WTC11 (cell line): ENCODE results near the gene ASPHD2. TPM values are rescaled to one million over a fixed set of nuclear protein-coding genes. Genes with fewer than 3 reads are reported as not detected.

Source experiments
- ATAC-seq: fragments of 200-7000 bp; cut with Tn5 transposase; 2 replicates; pipeline ENCODE4 v1.10.0; 2021; ENCODE audit warnings: mild to moderate bottlenecking, moderate library complexity
- CTCF ChIA-PET: fragments of 300-600 bp; sonication (Branson Sonifier 250); formaldehyde crosslinking; loops from one replicate; lab custom pipeline; 2021; ENCODE audit warnings: antibody characterized with exemption; lab: Charles Lee
- POLR2A ChIA-PET: fragments of 350-600 bp; sonication (Branson Sonifier 250); formaldehyde crosslinking; loops from one replicate; lab custom pipeline; 2021; ENCODE audit warnings: antibody characterized with exemption; lab: Charles Lee
- DNase-seq: peaks from one replicate; pipeline ENCODE4 v3.0.0; 2021; ENCODE audit warnings: low spot score
- H3K27ac Mint-ChIP-seq: 2 replicates; pipeline ENCODE4 v1.8.0; 2021; ENCODE audit warnings: mixed read lengths
- H3K27me3 Mint-ChIP-seq: 2 replicates; pipeline ENCODE4 v1.8.0; 2021; ENCODE audit warnings: low read depth, mild to moderate bottlenecking, moderate library complexity, mixed read lengths
- H3K36me3 Mint-ChIP-seq: 2 replicates; pipeline ENCODE4 v1.8.0; 2021; ENCODE audit warnings: mixed read lengths
- H3K4me1 Mint-ChIP-seq: 2 replicates; pipeline ENCODE4 v1.8.0; 2022; ENCODE audit warnings: mixed read lengths
- H3K4me3 Mint-ChIP-seq: 2 replicates; pipeline ENCODE4 v1.8.0; 2021; ENCODE audit warnings: mild to moderate bottlenecking, moderate library complexity, mixed read lengths
- H3K9me3 Mint-ChIP-seq: 2 replicates; pipeline ENCODE4 v1.8.0; 2021; ENCODE audit warnings: mixed read lengths
- ATF1 ChIP-seq: sonication (generic); formaldehyde crosslinking; IDR thresholded peaks from 2 replicates; pipeline ENCODE4 v1.8.1; 2023; ENCODE audit warnings: mild to moderate bottlenecking, moderate library complexity, missing genetic modification reagents
- CBFB ChIP-seq: sonication (generic); formaldehyde crosslinking; IDR thresholded peaks from 2 replicates; pipeline ENCODE4 v1.8.1; 2022; ENCODE audit warnings: mild to moderate bottlenecking, low read depth, missing genetic modification reagents
- CREB1 ChIP-seq: sonication (generic); formaldehyde crosslinking; IDR thresholded peaks from 2 replicates; pipeline ENCODE4 v1.8.0; 2023; ENCODE audit warnings: mild to moderate bottlenecking, missing genetic modification reagents
- CREM ChIP-seq: sonication (generic); formaldehyde crosslinking; IDR thresholded peaks from 2 replicates; pipeline ENCODE4 v1.8.1; 2022; ENCODE audit warnings: mild to moderate bottlenecking, missing genetic modification reagents, moderate library complexity
- E2F4 ChIP-seq: sonication (generic); formaldehyde crosslinking; IDR thresholded peaks from 2 replicates; pipeline ENCODE4 v1.8.1; 2022; ENCODE audit warnings: low read depth, mild to moderate bottlenecking, moderate library complexity, missing genetic modification reagents, borderline replicate concordance
- EMX1 ChIP-seq: fragments of 250-450 bp; sonication (Bioruptor Pico); IDR thresholded peaks from 2 replicates; pipeline ENCODE4 v1.8.0; 2021; ENCODE audit warnings: mild to moderate bottlenecking
- ERG ChIP-seq: fragments of 250-450 bp; sonication (Bioruptor Pico); IDR thresholded peaks from 2 replicates; pipeline ENCODE4 v1.8.0; 2021; ENCODE audit warnings: mild to moderate bottlenecking
- ESRRA ChIP-seq: sonication (generic); formaldehyde crosslinking; IDR thresholded peaks from 2 replicates; pipeline ENCODE4 v1.8.1; 2022; ENCODE audit warnings: mild to moderate bottlenecking, missing genetic modification reagents, borderline replicate concordance
- ETV6 ChIP-seq: sonication (generic); formaldehyde crosslinking; IDR thresholded peaks from 2 replicates; pipeline ENCODE4 v1.8.1; 2022; ENCODE audit warnings: mild to moderate bottlenecking, missing genetic modification reagents
- FOXP1 ChIP-seq: sonication (generic); formaldehyde crosslinking; IDR thresholded peaks from 2 replicates; pipeline ENCODE4 v1.8.0; 2022; ENCODE audit warnings: missing genetic modification reagents, mild to moderate bottlenecking, moderate library complexity, borderline replicate concordance
- GABPB1 ChIP-seq: sonication (generic); formaldehyde crosslinking; IDR thresholded peaks from 2 replicates; pipeline ENCODE4 v1.8.1; 2023; ENCODE audit warnings: mild to moderate bottlenecking, missing genetic modification reagents
- IRF1 ChIP-seq: sonication (generic); formaldehyde crosslinking; IDR thresholded peaks from 2 replicates; pipeline ENCODE4 v1.8.0; 2023; ENCODE audit warnings: missing genetic modification reagents
- IRF2 ChIP-seq: sonication (generic); formaldehyde crosslinking; IDR thresholded peaks from 2 replicates; pipeline ENCODE4 v1.8.0; 2022; ENCODE audit warnings: low read depth, missing genetic modification reagents, borderline replicate concordance
- MAX ChIP-seq: sonication (generic); formaldehyde crosslinking; IDR thresholded peaks from 2 replicates; pipeline ENCODE4 v1.8.0; 2022; ENCODE audit warnings: mild to moderate bottlenecking, missing genetic modification reagents
- NFE2L1 ChIP-seq: sonication (generic); formaldehyde crosslinking; IDR thresholded peaks from 2 replicates; pipeline ENCODE4 v1.8.1; 2023; ENCODE audit warnings: missing genetic modification reagents
- NR2C2 ChIP-seq: sonication (generic); formaldehyde crosslinking; IDR thresholded peaks from 2 replicates; pipeline ENCODE4 v1.8.0; 2022; ENCODE audit warnings: mild to moderate bottlenecking, missing genetic modification reagents
- PREB ChIP-seq: sonication (generic); formaldehyde crosslinking; IDR thresholded peaks from 2 replicates; pipeline ENCODE4 v1.8.1; 2022; ENCODE audit warnings: mild to moderate bottlenecking, missing genetic modification reagents, moderate library complexity, borderline replicate concordance
- PRRX2 ChIP-seq: fragments of 250-450 bp; sonication (Bioruptor Pico); IDR thresholded peaks from 2 replicates; pipeline ENCODE4 v1.8.0; 2021; ENCODE audit warnings: mild to moderate bottlenecking
- RELA ChIP-seq: sonication (generic); formaldehyde crosslinking; IDR thresholded peaks from 2 replicates; pipeline ENCODE4 v1.8.1; 2022; ENCODE audit warnings: missing genetic modification reagents, mild to moderate bottlenecking, borderline replicate concordance
- SMAD4 ChIP-seq: sonication (generic); formaldehyde crosslinking; IDR thresholded peaks from 2 replicates; pipeline ENCODE4 v1.8.0; 2022; ENCODE audit warnings: mild to moderate bottlenecking, missing genetic modification reagents
- TEAD1 ChIP-seq: sonication (generic); formaldehyde crosslinking; IDR thresholded peaks from 2 replicates; pipeline ENCODE4 v1.8.0; 2022; ENCODE audit warnings: mild to moderate bottlenecking, missing genetic modification reagents
- ZMAT4 ChIP-seq: fragments of 250-450 bp; sonication (Bioruptor Pico); IDR thresholded peaks from 2 replicates; pipeline ENCODE4 v1.9.0; 2021; ENCODE audit warnings: mild to moderate bottlenecking
- ZNF138 ChIP-seq: sonication (generic); formaldehyde crosslinking; conservative IDR thresholded peaks from 2 replicates; pipeline ENCODE4 v1.8.1; 2022; ENCODE audit warnings: mild to moderate bottlenecking, moderate library complexity, missing genetic modification reagents
- ZNF232 ChIP-seq: sonication (generic); formaldehyde crosslinking; IDR thresholded peaks from 2 replicates; pipeline ENCODE4 v1.8.0; 2022; ENCODE audit warnings: mild to moderate bottlenecking, missing genetic modification reagents
- ZNF263 ChIP-seq: sonication (generic); formaldehyde crosslinking; IDR thresholded peaks from 2 replicates; pipeline ENCODE4 v1.8.1; 2022; ENCODE audit warnings: low read depth, mild to moderate bottlenecking, moderate library complexity, missing genetic modification reagents
- ZNF423 ChIP-seq: fragments of 250-450 bp; sonication (Bioruptor Pico); IDR thresholded peaks from 2 replicates; pipeline ENCODE4 v2.1.2; 2022; ENCODE audit warnings: mild to moderate bottlenecking, moderate library complexity
- ZNF425 ChIP-seq: fragments of 250-450 bp; sonication (Bioruptor Pico); conservative IDR thresholded peaks from 2 replicates; pipeline ENCODE4 v1.9.0; 2021; ENCODE audit warnings: mild to moderate bottlenecking
- ZNF512 ChIP-seq: sonication (generic); formaldehyde crosslinking; IDR thresholded peaks from 2 replicates; pipeline ENCODE4 v1.8.1; 2022; ENCODE audit warnings: missing genetic modification reagents, borderline replicate concordance
- ZNF671 ChIP-seq: fragments of 250-450 bp; sonication (Bioruptor Pico); IDR thresholded peaks from 2 replicates; pipeline ENCODE4 v1.8.0; 2021; ENCODE audit warnings: mild to moderate bottlenecking
- total RNA-seq: library from RNA; stranded (reverse); gene quantifications from 3 replicates; pipeline ENCODE4 v1.2.3, GENCODE V29; 2021

ASPHD2 gene
- total RNA-seq, 1 experiment from 2014 or later: 7.1 TPM

- TF ChIP-seq ZNF232 (CRISPR knock-in tag): no peak
- TF ChIP-seq ERG (CRISPR knock-in tag): no peak
- TF ChIP-seq ZNF138 (CRISPR knock-in tag): no peak
- TF ChIP-seq EMX1: no peak
- TF ChIP-seq ZNF671 (CRISPR knock-in tag): no peak
- TF ChIP-seq RELA (CRISPR knock-in tag): no peak
- TF ChIP-seq NR2C2 (CRISPR knock-in tag): no peak
- no peak for TF ChIP-seq PREB (CRISPR knock-in tag)
- no peak for TF ChIP-seq CREB1
- TF ChIP-seq ZNF423 (CRISPR knock-in tag): no peak
- no peak for TF ChIP-seq MAX (CRISPR knock-in tag)
- no peak for TF ChIP-seq ZMAT4 (CRISPR knock-in tag)
- no peak for TF ChIP-seq SMAD4 (CRISPR knock-in tag)
- no peak for TF ChIP-seq ESRRA (CRISPR knock-in tag)
- TF ChIP-seq TEAD1 (CRISPR knock-in tag): no peak
- TF ChIP-seq FOXP1 (CRISPR knock-in tag): no peak
Observed at GRCh38 chr22:26471522-26471921, 42.5 kb downstream of the ASPHD2 start (continued).

GRCh38 chr22:26474682-26475081 lies 45.6 kb downstream of the ASPHD2 start:
- ATAC-seq (no peak), DNase-seq (no peak)
- H3K27me3 Mint-ChIP-seq: no peaks in the 10 kb centered on the region
- POLR2A ChIA-PET: no interaction called here
- H3K4me3 Mint-ChIP-seq: no peak overlapping the region
- peaks cover 74% of the 10 kb centered on the region for H3K36me3 Mint-ChIP-seq
- no peak overlapping the region for H3K27ac Mint-ChIP-seq
- H3K9me3 Mint-ChIP-seq: no peaks in the 10 kb centered on the region
- H3K4me1 Mint-ChIP-seq: peaks cover 5% of the 10 kb centered on the region
- CTCF ChIA-PET: no interaction called here
- TF ChIP-seq ETV6 (CRISPR knock-in tag) (no peak), ZNF425 (CRISPR knock-in tag) (no peak), NFE2L1 (CRISPR knock-in tag) (no peak), IRF1 (CRISPR knock-in tag) (no peak), IRF2 (CRISPR knock-in tag) (no peak), GABPB1 (CRISPR knock-in tag) (no peak), ATF1 (CRISPR knock-in tag) (no peak), PRRX2 (CRISPR knock-in tag) (no peak), ZNF423 (CRISPR knock-in tag) (no peak), CREM (CRISPR knock-in tag) (no peak), CBFB (no peak), SMAD4 (CRISPR knock-in tag) (no peak), E2F4 (CRISPR knock-in tag) (no peak), CREB1 (no peak), ZNF263 (no peak), ZNF512 (CRISPR knock-in tag) (no peak)
